ENCODE data around the gene HNRNPL. TPM values are rescaled to one million over a fixed set of nuclear protein-coding genes. Genes with fewer than 3 reads are reported as not detected.
"Not testable (repeated sequence)": the region's sequence is repeated elsewhere in the genome, so short reads cannot be mapped to it uniquely, and the experiment has no call there.

HNRNPL gene
- total RNA-seq, 4 donors from 2014 or later, result 173 to 180 (median 174) TPM

GRCh38 chr19:38862321-38863059, 12.7 kb upstream of the HNRNPL start:
- Histone ChIP-seq H3K27me3 (no peaks in the 10 kb centered on the region), H3K9me3 (no peaks in the 10 kb centered on the region), H3K4me3 (no peak overlapping the region), H3K27ac (peak overlapping the region in 3 of 4 donors; percentile 38 to 47 (median 46)), H3K4me1 (peaks cover 0 to 17% (median 0%) of the 10 kb centered on the region in 3 donors), H3K36me3 (no peaks in the 10 kb centered on the region)
- WGBS, 2 donors (ENCODE audit: low coverage in 1 of 2), result 30 to 44% methylated on average over 5 to 8 of the region's 10 CpGs
- peak; percentile 85 for ATAC-seq
- TF ChIP-seq POLR2AphosphoS5 (IDR thresholded peaks at IDR 0.05) (peak; percentile 31), EP300 (IDR thresholded peaks at IDR 0.05) (no peak)

- Histone ChIP-seq H3K4me3 (no peak overlapping the region), H3K9me3 (no peaks in the 10 kb centered on the region), H3K36me3 (no peaks in the 10 kb centered on the region), H3K27me3 (no peaks in the 10 kb centered on the region), H3K4me1 (peaks cover 0 to 17% (median 0%) of the 10 kb centered on the region in 3 donors), H3K27ac (no peak overlapping the region)
- WGBS, 2 donors (ENCODE audit: low coverage in 1 of 2), result 90 to 91% methylated on average over 3 of the region's 3 CpGs
- TF ChIP-seq EP300 (IDR thresholded peaks at IDR 0.05), result no peak
- ATAC-seq, result no peak
Observed at GRCh38 chr19:38861368-38861767, 11.6 kb upstream of the HNRNPL start.

- not testable (repeated sequence) for ATAC-seq, H3K4me3 ChIP-seq, H3K9me3 ChIP-seq, H3K27ac ChIP-seq, H3K36me3 ChIP-seq, H3K27me3 ChIP-seq
- peaks cover 0 to 17% (median 0%) of the 10 kb centered on the region in 3 donors for H3K4me1 ChIP-seq
- 44 to 56% methylated on average over 6 to 13 of the region's 21 CpGs for WGBS, 2 donors (ENCODE audit: low coverage in 1 of 2)
Observed at GRCh38 chr19:38859631-38860204, 9.9 kb upstream of the HNRNPL start.

GRCh38 chr19:38856813-38857212, 7.0 kb upstream of the HNRNPL start:
- H3K4me1 ChIP-seq, result peaks cover 0 to 13% (median 5%) of the 10 kb centered on the region in 3 donors
- TF ChIP-seq EP300 (IDR thresholded peaks at IDR 0.05), result no peak
- TF ChIP-seq POLR2A (IDR thresholded peaks at IDR 0.05), result no peak
- TF ChIP-seq CTCF (IDR thresholded peaks at IDR 0.05), result no peak
- H3K27ac ChIP-seq, result no peak overlapping the region
- no peak for ATAC-seq
- H3K36me3 ChIP-seq, result no peaks in the 10 kb centered on the region
- 86 to 93% methylated on average over 3 of the region's 3 CpGs for WGBS, 2 donors (ENCODE audit: low coverage in 1 of 2)
- no peaks in the 10 kb centered on the region for H3K9me3 ChIP-seq
- no peaks in the 10 kb centered on the region for H3K27me3 ChIP-seq
- H3K4me3 ChIP-seq, result no peak overlapping the region

GRCh38 chr19:38855751-38856150, 6.0 kb upstream of the HNRNPL start:
- WGBS, 2 donors (ENCODE audit: low coverage in 1 of 2), result no CpG with 5 or more reads among the region's 37 CpGs
- not testable (repeated sequence) for H3K4me3 ChIP-seq, H3K27me3 ChIP-seq, H3K27ac ChIP-seq, ATAC-seq, H3K9me3 ChIP-seq, H3K36me3 ChIP-seq
- peaks cover 0 to 20% (median 5%) of the 10 kb centered on the region in 3 donors for H3K4me1 ChIP-seq

- WGBS, 2 donors (ENCODE audit: low coverage in 1 of 2), result 100% methylated on average over 1 of the region's 3 CpGs; no CpG with 5 or more reads in 1 of the 2 donors
- H3K27ac ChIP-seq, H3K36me3 ChIP-seq, ATAC-seq, H3K4me3 ChIP-seq, H3K9me3 ChIP-seq, H3K27me3 ChIP-seq: not testable (repeated sequence)
- H3K4me1 ChIP-seq, result peaks cover 0 to 20% (median 5%) of the 10 kb centered on the region in 3 donors
Observed at GRCh38 chr19:38854961-38855360, 5.2 kb upstream of the HNRNPL start.

- H3K27me3 ChIP-seq, result no peaks in the 10 kb centered on the region
- H3K9me3 ChIP-seq, result no peaks in the 10 kb centered on the region
- 88 to 100% methylated on average over 4 to 12 of the region's 17 CpGs for WGBS, 2 donors (ENCODE audit: low coverage in 1 of 2)
- ATAC-seq, result no peak
- peak overlapping the region in 3 of 4 donors; percentile 99 to 100 (median 100) for H3K27ac ChIP-seq
- peak overlapping the region in 1 of 2 donors; percentile 87 for H3K4me3 ChIP-seq
- TF ChIP-seq EP300 (IDR thresholded peaks at IDR 0.05) (no peak), CTCF (IDR thresholded peaks at IDR 0.05) (no peak), POLR2AphosphoS5 (IDR thresholded peaks at IDR 0.05) (no peak), POLR2A (IDR thresholded peaks at IDR 0.05) (no peak)
- H3K4me1 ChIP-seq, result peaks cover 0 to 28% (median 10%) of the 10 kb centered on the region in 3 donors
- H3K36me3 ChIP-seq, result no peaks in the 10 kb centered on the region
Observed at GRCh38 chr19:38853214-38853613, 3.4 kb upstream of the HNRNPL start.
